Measurements from ENCODE around the gene GLE1.

GRCh38 chr9:128486201-128486600, 18.3 kb upstream of the GLE1 start:
- TF ChIP-seq PATZ1 (CRISPR knock-in tag; IDR thresholded peaks at IDR 0.05; ENCODE audit: borderline replicate concordance) (no peak), CREB5 (CRISPR knock-in tag; IDR thresholded peaks at IDR 0.05; ENCODE audit: low read depth) (no peak), ZFP30 (CRISPR knock-in tag; IDR thresholded peaks at IDR 0.05) (no peak), SNAI2 (CRISPR knock-in tag; IDR thresholded peaks at IDR 0.05) (no peak), ESRRG (CRISPR knock-in tag; IDR thresholded peaks at IDR 0.05) (no peak), RARB (CRISPR knock-in tag; IDR thresholded peaks at IDR 0.05) (no peak), ZC3H10 (CRISPR knock-in tag; IDR thresholded peaks at IDR 0.05) (no peak)
